Right lobe of liver (tissue), 6 donors: ENCODE results near the gene NEURL3. TPM values are rescaled to one million over a fixed set of nuclear protein-coding genes. Genes with fewer than 3 reads are reported as not detected.

Experiments
- ATAC-seq, 4 donors: fragments of 200-7000 bp; cut with Tn5 transposase; one replicate each; pipeline ENCODE4 v1.9.1; 2020; ENCODE audit warnings: mild to moderate bottlenecking in 4 of 4, moderate library complexity in 4 of 4
- DNase-seq, 3 donors: peaks; one replicate each; pipeline ENCODE4 v3.0.0-alpha.2; 2020
- H3K27ac ChIP-seq, 3 donors: fragments of 200-600 bp; one replicate each; pipeline ENCODE4 v1.8.0; 2022
- H3K27me3 ChIP-seq, 2 donors: fragments of 200-600 bp; one replicate each; pipeline ENCODE4 v1.8.0; 2022
- H3K36me3 ChIP-seq, 4 donors: fragments of 200-600 bp; sonication (generic) in 1 of 4; one replicate each; pipeline versions ENCODE4 v1.5.1 to v1.8.0; 2017 to 2022; ENCODE audit warnings: control low read depth in 1 of 4
- H3K4me1 ChIP-seq, 4 donors: fragments of 200-600 bp; sonication (generic) in 1 of 4; one replicate each; pipeline versions ENCODE4 v1.5.1 to v1.8.0; 2017 to 2022; ENCODE audit warnings: control low read depth in 1 of 4
- H3K4me3 ChIP-seq, 3 donors: fragments of 200-600 bp; one replicate each; pipeline ENCODE4 v1.8.0; 2022
- H3K9me3 ChIP-seq, 4 donors: fragments of 200-600 bp; sonication (generic) in 1 of 4; one replicate each; pipeline versions ENCODE4 v1.5.1 to v1.8.0; 2017 to 2022; ENCODE audit warnings: control low read depth in 1 of 4
- POLR2A ChIP-seq: fragments of 450-650 bp; IDR thresholded peaks from one replicate; pipeline ENCODE4 v1.6.1; 2017; ENCODE audit warnings: antibody characterized with exemption, mild to moderate bottlenecking
- WGBS: methylation state at CpG from one replicate; pipeline ENCODE4 v1.1.6; 2018; ENCODE audit warnings: low coverage, low lambda C conversion rate; ENCODE audit not compliant: insufficient coverage; ENCODE audit errors: missing lambda C conversion rate; 5-methylcytosine and 5-hydroxymethylcytosine counted together
- intact Hi-C, 2 donors: fragments of 100-400 bp; cut with DNase I; formaldehyde crosslinking; loops; one replicate each; pipeline versions ENCODE4 v1.11.2 to v1.14.1; 2022
- total RNA-seq, 6 experiments: library from RNA; depleted of rRNA in 2 of 6; stranded (reverse); fragments of >200 nt in 2 of 6; fragmentation: NEBNext Ultra II Directional in 3 of 6; extraction: Animal tissue kit (Norgen Biotek cat#: 25700) in 3 of 6; gene quantifications; one replicate each; pipeline versions ENCODE4 v1.1.0 to v1.2.4, GENCODE V29; 2016 to 2023
- TF ChIP-seq, protein P1 (sequence below), 4 donors: fragments of 200-600 bp in 3 of 4; fragments of 450-650 bp in 1 of 4; IDR thresholded peaks; one replicate each; pipeline versions ENCODE4 v1.5.1 to v1.8.0; 2016 to 2022; ENCODE audit warnings: antibody characterized with exemption in 4 of 4, mild to moderate bottlenecking in 2 of 4
- donor health status: DM: no; HTN: yes; CAD: no.
- donor health status: DM: no; HTN: no; CAD: no.
- donor health status: DM: no; HTN: no; CAD: no.
- donor health status: DM: no; HTN: yes; CAD: no.
- donor health status: DM: no; HTN: yes; CAD: no.

Gene NEURL3
- total RNA-seq, 6 experiments from 2014 or later = 0.23 to 3.0 (median 1.4) TPM

- Histone ChIP-seq H3K27ac (no peak overlapping the region), H3K27me3 (no peaks in the 10 kb centered on the region), H3K4me1 (peaks cover 0 to 12% (median 3%) of the 10 kb centered on the region in 4 donors), H3K36me3 (peaks cover 0 to 3% (median 1%) of the 10 kb centered on the region in 4 donors), H3K4me3 (no peak overlapping the region), H3K9me3 (no peaks in the 10 kb centered on the region)
- TF ChIP-seq, protein P1, sequence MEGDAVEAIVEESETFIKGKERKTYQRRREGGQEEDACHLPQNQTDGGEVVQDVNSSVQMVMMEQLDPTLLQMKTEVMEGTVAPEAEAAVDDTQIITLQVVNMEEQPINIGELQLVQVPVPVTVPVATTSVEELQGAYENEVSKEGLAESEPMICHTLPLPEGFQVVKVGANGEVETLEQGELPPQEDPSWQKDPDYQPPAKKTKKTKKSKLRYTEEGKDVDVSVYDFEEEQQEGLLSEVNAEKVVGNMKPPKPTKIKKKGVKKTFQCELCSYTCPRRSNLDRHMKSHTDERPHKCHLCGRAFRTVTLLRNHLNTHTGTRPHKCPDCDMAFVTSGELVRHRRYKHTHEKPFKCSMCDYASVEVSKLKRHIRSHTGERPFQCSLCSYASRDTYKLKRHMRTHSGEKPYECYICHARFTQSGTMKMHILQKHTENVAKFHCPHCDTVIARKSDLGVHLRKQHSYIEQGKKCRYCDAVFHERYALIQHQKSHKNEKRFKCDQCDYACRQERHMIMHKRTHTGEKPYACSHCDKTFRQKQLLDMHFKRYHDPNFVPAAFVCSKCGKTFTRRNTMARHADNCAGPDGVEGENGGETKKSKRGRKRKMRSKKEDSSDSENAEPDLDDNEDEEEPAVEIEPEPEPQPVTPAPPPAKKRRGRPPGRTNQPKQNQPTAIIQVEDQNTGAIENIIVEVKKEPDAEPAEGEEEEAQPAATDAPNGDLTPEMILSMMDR (IDR thresholded peaks at IDR 0.05) = no peak
- TF ChIP-seq POLR2A = no peak
- WGBS = 87% methylated on average over 5 of the region's 7 CpGs
- intact Hi-C loops = no loop called here
- no peak for ATAC-seq
- DNase-seq = no peak
Observed at GRCh38 chr2:96547203-96547641, 42.1 kb upstream of the NEURL3 start.

GRCh38 chr2:96546797-96547196 lies 41.6 kb upstream of the NEURL3 start:
- 69% methylated on average over 6 of the region's 8 CpGs for WGBS
- Histone ChIP-seq H3K27ac (no peak overlapping the region), H3K4me3 (no peak overlapping the region), H3K9me3 (no peaks in the 10 kb centered on the region), H3K36me3 (peaks cover 0 to 3% (median 1%) of the 10 kb centered on the region in 4 donors), H3K27me3 (no peaks in the 10 kb centered on the region), H3K4me1 (peaks cover 0 to 12% (median 3%) of the 10 kb centered on the region in 4 donors)
- DNase-seq = no peak
- intact Hi-C loops = no loop called here
- ATAC-seq = no peak
- TF ChIP-seq, protein P1 (IDR thresholded peaks at IDR 0.05) = no peak
- TF ChIP-seq POLR2A = no peak

DNA sequence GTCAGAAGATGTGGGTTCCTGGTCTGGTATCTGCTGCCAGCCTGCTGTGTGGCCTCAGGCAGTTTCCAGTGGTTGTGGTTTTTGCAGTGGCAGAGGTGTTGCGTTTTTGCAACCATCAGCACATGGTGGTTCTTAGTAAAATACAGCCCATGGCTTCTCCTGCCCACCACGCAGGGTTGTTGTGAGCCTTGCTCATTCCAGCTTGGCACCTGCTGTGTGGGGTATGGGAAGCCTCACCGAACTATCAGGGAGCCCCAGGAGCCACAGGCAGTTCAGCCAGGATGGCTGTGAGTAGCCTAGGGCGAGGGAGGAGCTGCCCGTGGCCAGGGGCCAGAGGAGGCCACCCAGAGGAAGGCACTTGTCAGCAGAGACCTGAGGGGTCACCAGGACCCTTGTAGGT lies 41.2 kb upstream of the NEURL3 start:
- 44% methylated on average over 1 of the region's 5 CpGs for WGBS
- DNase-seq (no peak), ATAC-seq (no peak)
- Histone ChIP-seq H3K4me3 (no peak overlapping the region), H3K36me3 (peaks cover 0 to 3% (median 0%) of the 10 kb centered on the region in 4 donors), H3K9me3 (no peaks in the 10 kb centered on the region), H3K4me1 (peaks cover 0 to 8% (median 2%) of the 10 kb centered on the region in 4 donors), H3K27me3 (no peaks in the 10 kb centered on the region), H3K27ac (no peak overlapping the region)
- TF ChIP-seq POLR2A = no peak
- TF ChIP-seq, protein P1 (IDR thresholded peaks at IDR 0.05) = no peak
- intact Hi-C loops = no loop called here

GRCh38 chr2:96542357-96542977 lies 37.3 kb upstream of the NEURL3 start:
- WGBS = 100% methylated on average over 3 of the region's 8 CpGs
- Histone ChIP-seq H3K27me3 (no peaks in the 10 kb centered on the region), H3K4me3 (no peak overlapping the region), H3K27ac (no peak overlapping the region), H3K36me3 (no peaks in the 10 kb centered on the region), H3K4me1 (no peaks in the 10 kb centered on the region), H3K9me3 (no peaks in the 10 kb centered on the region)
- DNase-seq (no peak), ATAC-seq (no peak)
- intact Hi-C loops = no loop called here
- no peak for TF ChIP-seq POLR2A
- TF ChIP-seq, protein P1 (IDR thresholded peaks at IDR 0.05) = no peak
